Thyroid gland (tissue), 4 donors: ENCODE measurements around the gene FRRS1L. TPM values are rescaled to one million over a fixed set of nuclear protein-coding genes. Genes with fewer than 3 reads are reported as not detected.
A peak's percentile ranks its signal among the peaks of the same experiment; 100 is the strongest.

Source experiments
- DNase-seq, 2 donors: peaks; one replicate each; pipeline ENCODE4 v3.0.0-alpha.2; 2019
- H3K27ac ChIP-seq, 3 donors: fragments of 200-600 bp; sonication (generic); 1 replicate in 2 of 3; 2 replicates in 1 of 3; pipeline ENCODE4 v1.5.1; 2016 to 2019; ENCODE audit warnings: mild to moderate bottlenecking in 1 of 3, moderate library complexity in 1 of 3
- H3K27me3 ChIP-seq: fragments of 200-600 bp; sonication (generic); one replicate; pipeline ENCODE4 v1.5.1; 2019
- H3K36me3 ChIP-seq, 2 donors: fragments of 200-600 bp; sonication (generic); one replicate each; pipeline ENCODE4 v1.5.1; 2016 to 2019
- H3K4me1 ChIP-seq, 2 donors: fragments of 200-600 bp; sonication (generic); one replicate each; pipeline ENCODE4 v1.5.1; 2017 to 2019
- H3K4me3 ChIP-seq, 3 donors: fragments of 200-600 bp; sonication (generic); replicated peaks in 1 of 3; 1 replicate in 2 of 3; 2 replicates in 1 of 3; pipeline ENCODE4 v1.5.1; 2016; ENCODE audit warnings: mild to moderate bottlenecking in 1 of 3
- H3K9me3 ChIP-seq: fragments of 200-600 bp; sonication (generic); one replicate; pipeline ENCODE4 v1.5.1; 2017
- CTCF ChIP-seq, 6 experiments: fragments of 200-600 bp in 3 of 6; fragments of 450-650 bp in 3 of 6; sonication (generic) in 3 of 6; IDR thresholded peaks; one replicate each; pipeline ENCODE4 v1.5.1; 2016 to 2019; ENCODE audit warnings: antibody characterized with exemption in 6 of 6, mild to moderate bottlenecking in 2 of 6, inconsistent platforms in 1 of 6, moderate library complexity in 1 of 6
- POLR2A ChIP-seq, 2 donors: fragments of 450-650 bp; IDR thresholded peaks; one replicate each; pipeline ENCODE4 v1.6.1; 2017; ENCODE audit warnings: antibody characterized with exemption in 2 of 2, mild to moderate bottlenecking in 2 of 2, moderate library complexity in 1 of 2
- WGBS, 2 donors: methylation state at CpG; one replicate each; pipeline ENCODE4 v1.1.5; 2017; 5-methylcytosine and 5-hydroxymethylcytosine counted together
- intact Hi-C: fragments of 100-400 bp; cut with DNase I; formaldehyde crosslinking; loops from one replicate; pipeline ENCODE4 v1.15.1; 2023
- total RNA-seq, 4 donors: library from RNA; depleted of rRNA; stranded (reverse); fragments of >200 nt; gene quantifications; one replicate each; pipeline ENCODE4 v1.2.3, GENCODE V29; 2016

The FRRS1L gene
- total RNA-seq, 4 donors from 2014 or later, result 0.33 to 11.2 (median 1.4) TPM

- H3K4me1 ChIP-seq, result peaks cover 58 to 67% of the 10 kb centered on the region in 2 donors
- peak in 1 of 2 donors; percentile 25 for TF ChIP-seq POLR2A (IDR thresholded peaks at IDR 0.05)
- no peak for TF ChIP-seq CTCF (IDR thresholded peaks at IDR 0.05)
- H3K27me3 ChIP-seq, result no peaks in the 10 kb centered on the region
- intact Hi-C loops, result no loop called here
- H3K9me3 ChIP-seq, result no peaks in the 10 kb centered on the region
- 32 to 33% methylated on average over 3 of the region's 3 CpGs for WGBS, 2 donors
- H3K27ac ChIP-seq, result peak overlapping the region; percentile 92 to 96 (median 93)
- peaks cover 0 to 6% of the 10 kb centered on the region in 2 donors for H3K36me3 ChIP-seq
- no peak for DNase-seq
- H3K4me3 ChIP-seq, result no peak overlapping the region
These were observed 65.2 kb downstream of the FRRS1L start for GRCh38 chr9:109101810-109102209.

- TF ChIP-seq CTCF (IDR thresholded peaks at IDR 0.05) (no peak), POLR2A (IDR thresholded peaks at IDR 0.05) (peak in 1 of 2 donors; percentile 18)
- no peak for DNase-seq
- no peaks in the 10 kb centered on the region for H3K9me3 ChIP-seq
- peak overlapping the region; percentile 92 to 96 (median 93) for H3K27ac ChIP-seq
- WGBS, 2 donors, result 49 to 55% methylated on average over 3 of the region's 3 CpGs
- H3K4me3 ChIP-seq, result no peak overlapping the region
- peaks cover 0 to 6% of the 10 kb centered on the region in 2 donors for H3K36me3 ChIP-seq
- intact Hi-C loops, result no loop called here
- no peaks in the 10 kb centered on the region for H3K27me3 ChIP-seq
- H3K4me1 ChIP-seq, result peaks cover 64 to 67% of the 10 kb centered on the region in 2 donors
These were observed 65.8 kb downstream of the FRRS1L start for GRCh38 chr9:109101202-109101595.

GRCh38 chr9:109100543-109101201 is 66.4 kb downstream of the FRRS1L start:
- peak overlapping the region; percentile 92 to 96 (median 93) for H3K27ac ChIP-seq
- WGBS, 2 donors, result 49 to 70% methylated on average over 3 of the region's 3 CpGs
- intact Hi-C loops, result no loop called here

GRCh38 chr9:109098960-109099308 is 68.1 kb downstream of the FRRS1L start:
- H3K36me3 ChIP-seq, result no peaks in the 10 kb centered on the region
- H3K4me3 ChIP-seq, result no peak overlapping the region
- WGBS, 2 donors, result 35 to 38% methylated on average over 2 of the region's 2 CpGs
- DNase-seq, result peak in 1 of 2 donors; percentile 27
- TF ChIP-seq CTCF (IDR thresholded peaks at IDR 0.05) (peak in 1 of 6 experiments; percentile 1), POLR2A (IDR thresholded peaks at IDR 0.05) (no peak)
- intact Hi-C loops, result no loop called here
- peaks cover 86 to 89% of the 10 kb centered on the region in 2 donors for H3K4me1 ChIP-seq
- H3K27ac ChIP-seq, result peak overlapping the region; percentile 92 to 96 (median 93)
- no peaks in the 10 kb centered on the region for H3K9me3 ChIP-seq
- H3K27me3 ChIP-seq, result no peaks in the 10 kb centered on the region

More at GRCh38 chr9:109100543-109101201, 66.4 kb downstream of the FRRS1L start:
- peaks cover 0 to 5% of the 10 kb centered on the region in 2 donors for H3K36me3 ChIP-seq
- peak; percentile 75 to 80 for DNase-seq
- peaks cover 69 to 72% of the 10 kb centered on the region in 2 donors for H3K4me1 ChIP-seq
- TF ChIP-seq POLR2A (IDR thresholded peaks at IDR 0.05) (peak in 1 of 2 donors; percentile 47), CTCF (IDR thresholded peaks at IDR 0.05) (no peak)
- H3K9me3 ChIP-seq, result no peaks in the 10 kb centered on the region
- H3K4me3 ChIP-seq, result no peak overlapping the region
- no peaks in the 10 kb centered on the region for H3K27me3 ChIP-seq
